ENCODE data around the gene RAB11B.
"Not testable (repeated sequence)": the region's sequence is repeated elsewhere in the genome, so short reads cannot be mapped to it uniquely, and the experiment has no call there.

RAB11B gene

DNA sequence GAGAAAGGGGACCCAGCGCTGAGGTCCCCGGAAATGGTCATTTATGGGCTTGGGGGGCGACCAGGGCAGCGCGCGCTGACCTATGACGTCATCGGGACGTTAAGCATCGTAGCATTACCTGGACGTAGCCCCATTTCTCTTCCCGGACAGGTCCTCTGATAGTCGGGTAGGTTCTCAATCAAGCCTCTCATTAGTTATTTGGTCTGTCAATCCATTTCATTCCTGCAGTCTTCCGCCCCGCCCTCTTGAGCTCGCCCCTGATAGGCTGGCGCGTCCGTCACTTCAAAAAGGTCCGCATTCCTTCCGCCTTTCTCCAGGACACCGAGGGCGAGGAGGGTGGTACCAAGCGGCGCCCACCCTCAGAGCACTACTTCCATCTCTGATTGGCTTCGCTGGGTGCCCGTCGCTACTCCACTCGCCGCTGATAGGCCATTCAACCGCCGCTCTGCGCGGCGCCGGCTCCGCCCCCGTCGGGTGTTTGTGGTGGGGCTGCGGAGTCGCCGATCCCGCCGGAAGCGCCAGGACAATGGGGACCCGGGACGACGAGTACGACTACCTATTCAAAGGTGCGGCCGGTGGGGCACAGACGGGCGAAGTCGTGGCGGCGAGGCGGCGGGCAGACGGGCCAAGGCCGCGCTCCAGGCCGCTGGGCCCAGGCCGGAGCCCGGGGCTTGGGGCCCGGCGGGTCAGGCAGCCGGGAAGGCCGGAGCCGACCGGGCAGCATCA lies at the start of gene RAB11B:
Gene RAB11B, plus strand, starts transcription at position 470 of the 726 bp plus-strand sequence. Its CDS starts 57 bp downstream, at position 527.
- peaks cover 16% of the 10 kb centered on the region for H3K36me3 Mint-ChIP-seq
- H3K4me1 Mint-ChIP-seq: peaks cover 32% of the 10 kb centered on the region
- ATAC-seq: peak; percentile 95
- peak within 1 kb of the TSS; percentile 86 for H3K4me3 Mint-ChIP-seq
- H3K9me3 Mint-ChIP-seq: no peaks in the 10 kb centered on the region
- DNase-seq (ENCODE audit: low spot score in 2 of 2): peak; percentile 94 to 99
- H3K27ac Mint-ChIP-seq: peak within 1 kb of the TSS; percentile 93

DNA sequence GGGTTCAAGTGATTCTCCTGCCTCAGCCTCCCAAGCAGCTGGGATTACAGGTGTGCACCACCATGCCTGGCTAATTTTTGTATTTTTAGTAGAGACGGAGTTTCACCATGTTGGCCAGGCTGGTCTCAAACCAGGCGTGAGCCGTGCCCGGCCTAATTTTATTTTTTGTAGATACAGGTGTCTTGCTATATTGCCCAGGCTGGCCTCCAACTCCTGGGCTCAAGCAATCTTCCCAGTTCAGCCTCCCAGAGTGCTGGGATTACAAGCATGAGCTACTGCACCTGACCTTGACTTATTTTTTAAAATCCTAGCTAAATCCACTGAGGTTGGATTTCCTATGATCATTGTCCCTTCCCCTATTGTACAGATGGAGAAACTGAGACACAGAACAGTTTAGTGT lies 48.7 kb upstream of the RAB11B start:
- H3K4me3 Mint-ChIP-seq: peak overlapping the region; percentile 75
- not testable (repeated sequence) for ATAC-seq; H3K9me3 Mint-ChIP-seq; H3K27ac Mint-ChIP-seq; H3K36me3 Mint-ChIP-seq; DNase-seq (ENCODE audit: low spot score in 2 of 2)
- H3K4me1 Mint-ChIP-seq: peaks cover 17% of the 10 kb centered on the region

DNA sequence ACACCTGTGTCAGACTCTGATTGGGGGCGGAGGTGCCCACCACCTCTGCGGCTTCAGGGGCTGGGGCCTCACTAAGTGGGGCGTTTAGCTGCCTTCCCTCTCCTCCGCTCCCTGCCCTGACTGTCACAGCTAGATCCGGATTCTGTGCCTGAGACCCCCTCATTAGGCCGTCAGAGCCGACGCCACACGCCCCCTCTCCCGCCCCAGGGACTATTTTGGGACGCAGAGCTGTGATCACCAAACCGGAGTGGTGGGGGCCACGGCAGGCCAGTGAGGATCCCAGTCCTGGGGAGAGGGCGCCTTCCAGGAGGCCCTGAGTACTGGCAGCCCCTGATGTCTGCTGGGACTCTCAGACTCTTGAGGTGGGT lies 47.9 kb upstream of the RAB11B start:
- ATAC-seq: no peak
- no peaks in the 10 kb centered on the region for H3K36me3 Mint-ChIP-seq
- no peaks in the 10 kb centered on the region for H3K9me3 Mint-ChIP-seq
- peaks cover 17% of the 10 kb centered on the region for H3K4me1 Mint-ChIP-seq
- DNase-seq (ENCODE audit: low spot score in 2 of 2): no peak
- H3K4me3 Mint-ChIP-seq: peak overlapping the region; percentile 75
- no peak overlapping the region for H3K27ac Mint-ChIP-seq

DNA sequence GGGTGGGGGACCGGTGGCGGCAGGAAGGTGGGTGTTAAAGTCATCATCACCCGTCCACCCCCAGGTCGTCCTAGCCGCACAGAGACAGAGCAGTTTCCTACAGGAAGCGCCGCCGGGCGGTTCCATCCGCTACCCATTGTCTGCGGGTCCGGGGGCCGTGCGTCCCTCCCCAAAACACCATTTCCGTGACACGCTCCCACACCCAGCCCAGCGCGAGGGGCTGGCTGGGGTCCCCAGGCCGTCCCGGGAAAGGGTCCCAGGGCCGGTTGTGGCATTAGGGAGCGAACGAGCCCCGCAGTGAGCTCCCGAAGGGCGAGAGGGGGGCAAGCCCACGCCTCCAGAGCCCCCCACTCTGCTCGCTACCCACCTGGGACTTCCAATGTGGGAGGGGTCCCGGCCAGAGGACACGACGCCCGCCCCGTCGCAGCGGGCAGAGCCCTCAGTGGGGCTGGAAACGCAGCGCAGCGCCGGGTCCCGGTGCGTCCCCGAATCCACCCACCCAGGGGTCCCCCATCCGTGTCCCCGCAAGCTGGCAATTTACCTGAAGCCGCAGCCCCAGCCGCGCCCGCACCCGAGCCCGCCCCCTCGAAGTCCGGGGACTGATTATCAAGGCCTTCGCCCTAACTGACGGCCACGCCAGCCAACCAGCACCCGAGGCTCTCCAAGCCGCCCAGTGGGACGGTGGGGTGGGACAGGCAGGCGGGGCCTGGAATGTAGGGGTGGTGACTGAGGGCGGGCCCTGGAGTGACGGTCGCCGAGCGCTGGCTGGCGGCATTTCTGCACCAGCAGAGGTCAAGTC lies 47.3 kb upstream of the RAB11B start, which contains the start of gene KANK3:
Gene KANK3, minus strand, starts transcription at position 579 of the 799 bp plus-strand sequence. CDS start 5,434 bp downstream, outside the sequence.
- ATAC-seq (peak; percentile 100), DNase-seq (ENCODE audit: low spot score in 2 of 2) (peak; percentile 84 to 94)
- Mint-ChIP-seq H3K4me1 (peaks cover 17% of the 10 kb centered on the region), H3K9me3 (no peaks in the 10 kb centered on the region), H3K36me3 (no peaks in the 10 kb centered on the region), H3K27ac (no peak within 1 kb of the TSS), H3K4me3 (peak within 1 kb of the TSS; percentile 75)

DNA sequence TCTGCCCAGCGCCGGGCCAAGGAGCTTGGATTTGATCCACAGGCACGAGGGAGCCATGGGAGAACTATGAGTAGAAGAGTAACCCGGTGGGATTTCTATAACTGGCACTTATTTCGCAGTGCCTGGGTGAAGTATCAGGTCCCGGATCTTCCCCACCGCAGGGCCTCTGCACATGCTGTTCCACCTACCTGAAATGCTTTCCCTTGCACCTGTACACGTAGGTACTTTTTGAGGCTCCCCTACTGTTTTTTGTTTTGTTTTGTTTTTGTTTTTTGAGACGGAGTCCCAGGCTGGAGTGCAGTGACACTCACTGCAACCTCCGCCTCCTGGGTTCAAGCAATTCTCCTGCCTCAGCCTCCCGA lies 46.7 kb upstream of the RAB11B start:
- DNase-seq (ENCODE audit: low spot score in 2 of 2) (no peak), ATAC-seq (peak; percentile 1)
- H3K4me1 Mint-ChIP-seq: peaks cover 17% of the 10 kb centered on the region
- no peaks in the 10 kb centered on the region for H3K9me3 Mint-ChIP-seq
- peak overlapping the region; percentile 75 for H3K4me3 Mint-ChIP-seq
- H3K36me3 Mint-ChIP-seq: no peaks in the 10 kb centered on the region
- no peak overlapping the region for H3K27ac Mint-ChIP-seq

DNA sequence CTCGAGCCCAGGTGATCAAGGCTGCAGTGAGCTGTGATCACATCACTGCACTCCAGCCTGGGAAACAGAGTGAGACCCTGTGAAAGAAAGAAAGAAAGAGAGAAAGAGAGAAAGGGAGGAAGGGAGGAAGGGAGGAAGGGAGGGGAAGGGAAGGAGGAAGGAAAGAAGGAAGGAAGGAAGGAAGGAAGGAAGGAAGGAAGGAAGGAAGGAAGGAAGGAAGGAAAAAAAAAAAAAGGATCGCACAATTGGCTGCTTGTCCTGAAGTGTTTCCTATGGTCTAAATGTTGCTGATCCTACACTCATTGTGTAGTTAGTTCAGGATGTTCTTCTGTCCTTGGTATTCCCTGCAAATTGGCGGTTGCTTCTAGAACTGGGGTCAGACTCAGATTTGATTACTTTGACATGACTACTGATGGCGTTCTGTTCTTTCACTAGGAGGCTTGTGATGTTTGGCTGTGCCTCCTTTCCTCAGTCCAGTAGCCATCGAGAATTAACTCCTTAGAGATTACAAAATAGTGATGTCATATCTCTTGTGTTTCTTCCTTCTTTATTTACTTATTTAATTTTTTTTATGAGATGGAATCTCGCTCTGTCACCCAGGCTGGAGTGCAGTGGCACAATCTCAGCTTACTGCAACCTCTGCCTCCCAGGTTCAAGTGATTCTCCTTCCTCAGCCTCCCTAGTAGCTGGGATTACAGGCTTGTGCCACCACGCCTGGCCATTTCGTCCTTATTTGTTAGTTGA lies 40.4 kb upstream of the RAB11B start:
- not testable (repeated sequence) for H3K4me3 Mint-ChIP-seq; H3K27ac Mint-ChIP-seq; DNase-seq (ENCODE audit: low spot score in 2 of 2); ATAC-seq; H3K4me1 Mint-ChIP-seq; H3K36me3 Mint-ChIP-seq; H3K9me3 Mint-ChIP-seq

DNA sequence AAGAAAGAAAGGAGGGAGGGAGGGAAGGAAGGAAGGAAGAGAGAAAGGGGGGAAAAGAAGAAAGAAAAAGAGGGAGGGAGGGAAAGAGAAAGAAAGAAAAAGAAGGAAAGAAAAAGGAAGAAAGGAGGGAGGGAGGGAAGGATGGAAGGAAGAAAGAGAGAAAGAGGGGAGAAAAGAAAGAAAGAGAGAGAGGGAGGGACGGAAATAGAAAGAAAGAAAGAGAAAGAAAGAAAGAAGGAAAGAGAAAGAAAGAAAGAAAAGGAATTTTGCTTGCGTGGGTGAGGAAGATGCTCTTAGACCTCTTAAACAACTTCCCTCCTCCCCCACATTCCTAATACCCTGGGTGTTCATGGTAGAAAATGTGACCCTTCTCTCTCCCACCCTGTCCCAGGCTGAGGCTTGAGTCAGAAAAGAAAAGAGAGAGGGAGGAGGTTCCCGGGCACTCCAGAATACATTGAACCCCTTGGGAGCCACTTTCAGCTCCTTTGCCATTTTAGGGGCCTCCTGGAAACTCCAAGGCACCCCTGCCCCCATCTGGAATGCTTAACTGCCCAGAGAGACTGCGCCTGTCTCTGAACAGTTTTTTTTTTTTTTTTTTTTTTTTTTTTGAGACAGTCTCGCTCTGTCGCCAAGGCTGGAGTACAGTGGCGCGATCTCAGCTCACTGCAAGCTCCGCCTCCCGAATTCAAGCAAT lies 37.9 kb upstream of the RAB11B start:
- Mint-ChIP-seq H3K27ac (no peak overlapping the region), H3K36me3 (no peaks in the 10 kb centered on the region), H3K9me3 (peaks cover 4% of the 10 kb centered on the region), H3K4me3 (peak overlapping the region; percentile 4), H3K4me1 (peaks cover 19% of the 10 kb centered on the region)
- DNase-seq (ENCODE audit: low spot score in 2 of 2) (no peak), ATAC-seq (no peak)

DNA sequence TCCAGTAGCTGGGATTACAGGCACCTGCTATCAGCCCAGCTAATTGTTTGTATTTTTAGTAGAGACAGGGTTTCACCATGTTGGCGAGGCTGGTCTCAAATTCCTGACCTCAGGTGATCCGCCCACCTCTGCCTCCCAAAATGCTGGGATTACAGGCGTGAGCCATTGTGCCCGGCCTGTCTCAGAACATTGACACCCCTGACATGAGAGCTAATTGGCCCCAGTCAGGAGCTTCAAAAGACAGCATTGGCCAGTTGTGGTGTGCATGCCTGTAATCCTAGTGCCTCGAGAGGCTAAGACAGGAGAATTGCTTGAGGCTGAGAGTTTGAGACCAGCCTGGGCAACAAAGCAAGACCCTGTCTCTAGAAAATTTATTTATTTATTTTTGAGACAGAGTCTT lies 37.3 kb upstream of the RAB11B start:
- not testable (repeated sequence) for H3K4me3 Mint-ChIP-seq; H3K9me3 Mint-ChIP-seq; ATAC-seq; H3K36me3 Mint-ChIP-seq; H3K27ac Mint-ChIP-seq; DNase-seq (ENCODE audit: low spot score in 2 of 2)
- peaks cover 19% of the 10 kb centered on the region for H3K4me1 Mint-ChIP-seq

DNA sequence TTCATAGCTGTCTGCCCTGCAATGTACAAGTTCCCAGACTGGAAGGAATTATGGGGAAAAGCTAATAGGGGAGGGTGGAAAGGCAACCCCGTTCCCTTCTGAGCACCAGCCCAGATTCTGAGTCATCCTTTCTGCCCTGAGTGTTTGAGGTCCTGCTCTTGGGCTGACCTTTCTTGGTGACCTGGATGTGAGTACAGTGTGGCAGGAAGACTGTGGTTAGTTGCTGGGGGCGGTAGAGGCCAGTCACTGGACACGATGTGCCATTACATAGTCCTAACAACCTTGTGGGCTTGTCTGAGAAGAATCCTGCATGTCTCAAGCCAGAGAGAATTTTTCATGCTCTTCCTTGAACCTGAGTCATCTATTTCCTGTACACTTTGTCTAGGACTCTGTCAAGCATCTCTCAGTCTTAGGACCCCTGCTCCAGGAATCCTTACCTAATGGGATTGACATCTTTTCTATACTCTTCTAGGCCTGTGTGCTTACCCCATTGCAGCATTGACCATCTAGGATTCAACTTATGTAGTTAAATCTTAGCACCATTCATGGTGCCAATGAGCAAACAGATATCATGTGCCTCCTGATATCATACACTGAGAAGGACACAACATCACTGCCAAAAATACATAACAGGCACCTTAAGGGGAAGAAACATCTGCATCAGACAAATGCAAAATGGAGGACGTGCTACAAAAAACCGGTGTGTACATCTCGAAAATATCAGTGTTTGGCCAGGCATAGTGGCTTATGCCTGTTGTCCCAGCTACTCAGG lies 34.3 kb upstream of the RAB11B start:
- peaks cover 4% of the 10 kb centered on the region for H3K9me3 Mint-ChIP-seq
- ATAC-seq: peak; percentile 87
- DNase-seq (ENCODE audit: low spot score in 2 of 2): no peak
- H3K36me3 Mint-ChIP-seq: no peaks in the 10 kb centered on the region
- H3K4me3 Mint-ChIP-seq: peak overlapping the region; percentile 5
- H3K27ac Mint-ChIP-seq: no peak overlapping the region
- H3K4me1 Mint-ChIP-seq: peaks cover 19% of the 10 kb centered on the region

DNA sequence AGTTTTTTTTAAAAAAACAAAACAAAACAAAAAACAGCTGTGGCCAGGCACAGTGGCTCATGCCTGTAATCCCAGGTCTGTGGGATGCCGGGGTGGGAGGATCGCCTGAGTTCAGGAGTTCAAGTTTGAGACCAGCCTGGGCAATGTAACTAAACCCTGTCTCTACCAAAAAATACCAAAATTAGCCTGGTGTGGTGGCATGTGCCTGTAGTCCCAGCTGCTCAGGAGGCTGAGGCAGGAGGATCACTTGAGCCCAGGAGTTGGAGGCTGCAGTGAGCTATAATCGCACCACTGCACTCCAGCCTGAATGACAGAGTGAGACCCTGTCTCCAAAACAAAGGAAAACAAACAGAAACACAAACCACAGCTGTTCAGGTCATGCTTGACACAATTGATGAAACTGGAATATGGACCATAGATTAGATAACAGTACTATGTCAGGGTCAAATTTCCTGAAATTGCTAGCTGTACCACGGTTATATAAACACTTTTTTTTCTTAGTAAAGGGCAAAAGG lies 33.1 kb upstream of the RAB11B start:
- no peak overlapping the region for H3K4me3 Mint-ChIP-seq

DNA sequence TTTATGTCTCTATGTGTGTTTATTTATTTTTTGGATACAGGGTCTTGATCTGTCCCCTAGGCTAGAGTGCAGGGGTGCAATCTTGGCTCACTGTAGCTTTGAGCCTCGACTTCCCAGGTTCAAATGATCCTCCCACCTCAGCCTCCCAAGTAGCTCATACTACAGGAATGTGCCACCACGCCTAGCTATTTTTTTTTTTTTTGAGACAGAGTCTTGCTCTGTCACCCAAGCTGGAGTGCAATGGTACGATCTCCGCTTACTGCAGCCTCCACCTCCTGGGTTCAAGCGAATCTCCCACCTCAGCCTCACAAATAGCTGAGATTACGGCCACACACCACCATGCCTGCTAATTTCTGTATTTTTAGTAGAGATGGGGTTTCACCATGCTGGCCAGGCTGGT lies 31.2 kb upstream of the RAB11B start:
- ATAC-seq: no peak
- H3K4me1 Mint-ChIP-seq: peaks cover 29% of the 10 kb centered on the region
- no peak overlapping the region for H3K27ac Mint-ChIP-seq
- peaks cover 4% of the 10 kb centered on the region for H3K9me3 Mint-ChIP-seq
- H3K4me3 Mint-ChIP-seq: no peak overlapping the region
- no peak for DNase-seq (ENCODE audit: low spot score in 2 of 2)
- H3K36me3 Mint-ChIP-seq: peaks cover 4% of the 10 kb centered on the region

More for the DNA sequence above, 33.1 kb upstream of the RAB11B start:
- peaks cover 21% of the 10 kb centered on the region for H3K4me1 Mint-ChIP-seq
- H3K9me3 Mint-ChIP-seq: peaks cover 4% of the 10 kb centered on the region
- no peaks in the 10 kb centered on the region for H3K36me3 Mint-ChIP-seq
- DNase-seq (ENCODE audit: low spot score in 2 of 2): no peak
- H3K27ac Mint-ChIP-seq: no peak overlapping the region
- no peak for ATAC-seq

DNA sequence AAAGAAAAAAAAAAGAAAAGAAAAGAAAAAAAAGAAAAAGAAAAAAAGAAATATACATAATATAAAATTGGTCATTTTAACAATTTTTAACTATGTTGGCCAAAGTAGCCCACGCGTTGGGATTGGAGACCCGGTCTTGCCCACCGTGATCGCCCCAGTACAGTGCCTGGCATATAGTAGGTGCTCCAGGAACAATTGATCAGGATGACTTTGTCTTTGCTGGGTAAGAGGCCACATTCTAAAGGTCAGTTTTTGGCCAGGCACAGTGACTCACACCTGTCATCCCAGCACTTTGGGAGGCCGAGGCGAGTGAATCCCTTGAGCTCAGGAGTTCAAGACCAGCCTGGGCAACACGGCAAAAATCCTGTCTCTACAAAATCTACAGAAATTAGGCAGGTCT lies 30.0 kb upstream of the RAB11B start:
- Mint-ChIP-seq H3K27ac (no peak overlapping the region), H3K4me1 (peaks cover 29% of the 10 kb centered on the region), H3K36me3 (peaks cover 15% of the 10 kb centered on the region), H3K9me3 (peaks cover 4% of the 10 kb centered on the region), H3K4me3 (no peak overlapping the region)
- no peak for DNase-seq (ENCODE audit: low spot score in 2 of 2)
- ATAC-seq: no peak

DNA sequence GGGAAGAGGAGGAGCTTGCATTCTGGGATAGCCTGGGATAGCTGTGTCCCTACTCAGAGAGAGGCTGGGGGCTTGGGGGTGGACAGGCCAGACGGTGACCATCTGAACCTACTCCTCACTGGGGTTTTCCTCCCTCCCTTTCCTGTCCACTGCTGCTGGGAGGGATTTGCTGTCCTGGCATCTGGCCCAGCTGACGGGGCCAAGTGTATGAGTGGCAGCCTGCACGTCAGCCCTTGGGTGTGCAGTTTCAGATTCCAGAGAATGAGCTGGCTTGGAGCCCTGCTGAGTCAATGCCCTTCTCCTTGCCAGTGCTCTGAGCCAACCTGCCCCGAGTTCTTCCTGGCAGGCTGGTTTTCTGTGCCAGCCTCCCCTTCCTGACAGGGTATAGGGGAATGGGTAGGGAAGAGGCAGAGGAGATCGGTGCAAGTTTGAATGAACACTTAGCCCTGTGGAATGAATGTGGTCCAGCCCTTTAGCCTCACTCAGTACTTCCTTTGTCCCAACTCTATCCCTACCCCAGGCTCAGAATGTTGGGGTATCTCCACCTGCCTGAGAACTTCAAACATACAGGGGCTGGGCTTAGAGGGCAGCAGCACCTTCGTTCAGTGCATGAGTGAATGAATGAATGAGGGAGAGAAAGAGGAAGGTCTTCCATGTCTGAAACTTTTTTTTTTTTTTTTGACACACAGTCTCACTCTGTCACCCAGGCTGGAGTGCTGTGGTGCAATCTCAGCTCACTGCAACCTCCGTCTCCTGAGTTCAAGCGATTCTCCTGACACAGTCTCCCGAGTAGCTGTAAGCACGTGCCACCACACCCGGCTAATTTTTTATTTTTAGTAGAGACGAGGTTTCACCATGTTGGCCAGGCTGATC lies 28.0 kb upstream of the RAB11B start:
- Mint-ChIP-seq H3K36me3 (peaks cover 35% of the 10 kb centered on the region), H3K27ac (no peak overlapping the region), H3K4me1 (peaks cover 28% of the 10 kb centered on the region), H3K9me3 (no peaks in the 10 kb centered on the region), H3K4me3 (peak overlapping the region; percentile 94)
- peak; percentile 72 for ATAC-seq
- no peak for DNase-seq (ENCODE audit: low spot score in 2 of 2)
